ENCODE data around the gene RAB13. TPM values are rescaled to one million over a fixed set of nuclear protein-coding genes. Genes with fewer than 3 reads are reported as not detected.

RAB13 gene
- total and polyA plus RNA-seq, 2 of the 4 experiments (the other 2 are of a cell fraction): 42.3 to 249 TPM

DNA sequence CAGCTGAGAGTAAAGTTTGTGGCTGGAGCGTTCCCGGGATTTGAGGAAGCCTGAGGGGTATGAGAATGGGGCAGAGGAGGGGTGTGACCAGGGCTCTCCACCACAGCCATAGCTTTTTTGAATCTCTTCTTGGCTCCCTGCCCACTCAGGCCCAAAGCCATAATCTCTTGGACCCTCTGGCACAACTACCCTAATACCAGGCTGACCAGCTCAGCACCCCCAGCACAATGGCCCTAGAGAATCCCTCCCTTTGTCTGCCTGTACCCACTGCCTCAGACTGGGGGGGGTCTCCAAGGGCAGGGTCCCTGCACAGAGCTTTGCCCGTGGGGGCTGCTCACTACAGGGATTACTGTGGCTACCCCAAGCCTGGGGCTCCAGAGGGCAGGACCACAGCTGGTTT is 47.1 kb downstream of the RAB13 start:
- no peak overlapping the region for H2BK15ac ChIP-seq (ENCODE audit: low read depth, low read length)
- no CpG with 5 or more reads among the region's 3 CpGs for WGBS, 2 experiments (ENCODE audit: extremely low coverage in 2 of 2, insufficient read length in 1 of 2)
- H2AK9ac ChIP-seq (replicated peaks; ENCODE audit: low read depth, low read length, poor library complexity): peak overlapping the region; percentile 24
- no peak overlapping the region for H3K18ac ChIP-seq (ENCODE audit: low read depth, low read length)
- H2BK5ac ChIP-seq (ENCODE audit: low read depth, low read length, poor library complexity, severe bottlenecking): no peak overlapping the region
- no peak overlapping the region for H3K23ac ChIP-seq (ENCODE audit: low read depth, low read length)
- no peak overlapping the region for H2AK5ac ChIP-seq (ENCODE audit: low read depth, low read length)
- ChIA-PET POLR2A (ENCODE audit: unreplicated experiment) (no interaction called here), CTCF (interaction anchor here (0.6 kb wide), 1 partner anchor 10 kb away, joined by 3 read pairs; no protein-coding TSS in a partner anchor)
- ATAC-seq (ENCODE audit: low read depth) (no peak), DNase-seq (no peak)
- H3K4ac ChIP-seq (ENCODE audit: low read depth, low read length): no peak overlapping the region
- no peak overlapping the region for H2AFZ ChIP-seq (replicated peaks; ENCODE audit: low read length, poor library complexity)
- no peak overlapping the region for H4K91ac ChIP-seq (ENCODE audit: insufficient read depth, low read depth, low read length)
- H3K36me3 ChIP-seq (ENCODE audit: control insufficient read depth, insufficient read depth, low read length): peaks cover 71% of the 10 kb centered on the region
- in situ Hi-C loops (cut with MboI; ENCODE audit: low sequenced_read_pairs): no loop called here
- TF ChIP-seq, protein P1, sequence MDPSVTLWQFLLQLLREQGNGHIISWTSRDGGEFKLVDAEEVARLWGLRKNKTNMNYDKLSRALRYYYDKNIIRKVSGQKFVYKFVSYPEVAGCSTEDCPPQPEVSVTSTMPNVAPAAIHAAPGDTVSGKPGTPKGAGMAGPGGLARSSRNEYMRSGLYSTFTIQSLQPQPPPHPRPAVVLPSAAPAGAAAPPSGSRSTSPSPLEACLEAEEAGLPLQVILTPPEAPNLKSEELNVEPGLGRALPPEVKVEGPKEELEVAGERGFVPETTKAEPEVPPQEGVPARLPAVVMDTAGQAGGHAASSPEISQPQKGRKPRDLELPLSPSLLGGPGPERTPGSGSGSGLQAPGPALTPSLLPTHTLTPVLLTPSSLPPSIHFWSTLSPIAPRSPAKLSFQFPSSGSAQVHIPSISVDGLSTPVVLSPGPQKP (IDR thresholded peaks at IDR 0.05; ENCODE audit: borderline replicate concordance, low read depth, low read length): no peak
- TF ChIP-seq FOS (IDR thresholded peaks at IDR 0.05; ENCODE audit: low read depth, low read length) (no peak), RFX5 (IDR thresholded peaks at IDR 0.05; ENCODE audit: low read depth, low read length) (no peak), SMC3 (IDR thresholded peaks at IDR 0.05; ENCODE audit: low read depth, low read length) (no peak), CHD1 (IDR thresholded peaks at IDR 0.05; ENCODE audit: low read depth, low read length) (no peak), MAFK (IDR thresholded peaks at IDR 0.05; ENCODE audit: low read depth, low read length) (no peak), RAD21 (IDR thresholded peaks at IDR 0.05; ENCODE audit: low read length) (no peak), MAZ (IDR thresholded peaks at IDR 0.05; ENCODE audit: borderline replicate concordance, low read depth, low read length) (no peak), RCOR1 (IDR thresholded peaks at IDR 0.05; ENCODE audit: insufficient replicate concordance, low read length) (no peak)
- TF ChIP-seq, protein P2, sequence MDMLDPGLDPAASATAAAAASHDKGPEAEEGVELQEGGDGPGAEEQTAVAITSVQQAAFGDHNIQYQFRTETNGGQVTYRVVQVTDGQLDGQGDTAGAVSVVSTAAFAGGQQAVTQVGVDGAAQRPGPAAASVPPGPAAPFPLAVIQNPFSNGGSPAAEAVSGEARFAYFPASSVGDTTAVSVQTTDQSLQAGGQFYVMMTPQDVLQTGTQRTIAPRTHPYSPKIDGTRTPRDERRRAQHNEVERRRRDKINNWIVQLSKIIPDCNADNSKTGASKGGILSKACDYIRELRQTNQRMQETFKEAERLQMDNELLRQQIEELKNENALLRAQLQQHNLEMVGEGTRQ (IDR thresholded peaks at IDR 0.05; ENCODE audit: low read depth, low read length): no peak
- TF ChIP-seq, protein P3, sequence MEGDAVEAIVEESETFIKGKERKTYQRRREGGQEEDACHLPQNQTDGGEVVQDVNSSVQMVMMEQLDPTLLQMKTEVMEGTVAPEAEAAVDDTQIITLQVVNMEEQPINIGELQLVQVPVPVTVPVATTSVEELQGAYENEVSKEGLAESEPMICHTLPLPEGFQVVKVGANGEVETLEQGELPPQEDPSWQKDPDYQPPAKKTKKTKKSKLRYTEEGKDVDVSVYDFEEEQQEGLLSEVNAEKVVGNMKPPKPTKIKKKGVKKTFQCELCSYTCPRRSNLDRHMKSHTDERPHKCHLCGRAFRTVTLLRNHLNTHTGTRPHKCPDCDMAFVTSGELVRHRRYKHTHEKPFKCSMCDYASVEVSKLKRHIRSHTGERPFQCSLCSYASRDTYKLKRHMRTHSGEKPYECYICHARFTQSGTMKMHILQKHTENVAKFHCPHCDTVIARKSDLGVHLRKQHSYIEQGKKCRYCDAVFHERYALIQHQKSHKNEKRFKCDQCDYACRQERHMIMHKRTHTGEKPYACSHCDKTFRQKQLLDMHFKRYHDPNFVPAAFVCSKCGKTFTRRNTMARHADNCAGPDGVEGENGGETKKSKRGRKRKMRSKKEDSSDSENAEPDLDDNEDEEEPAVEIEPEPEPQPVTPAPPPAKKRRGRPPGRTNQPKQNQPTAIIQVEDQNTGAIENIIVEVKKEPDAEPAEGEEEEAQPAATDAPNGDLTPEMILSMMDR (conservative IDR thresholded peaks at IDR 0.05; ENCODE audit: low read depth, low read length): no peak
- H3K14ac ChIP-seq (replicated peaks; ENCODE audit: low read depth, low read length): no peak overlapping the region
- H2BK120ac ChIP-seq (ENCODE audit: low read depth, low read length): no peak overlapping the region
- dilution Hi-C loops (cut with HindIII; ENCODE audit: low sequenced_read_pairs, unreplicated experiment): no loop called here
- no peaks in the 10 kb centered on the region for H3K9me3 ChIP-seq (ENCODE audit: control insufficient read depth, insufficient read depth, low read length)
- H4K8ac ChIP-seq (ENCODE audit: low read depth in 2 of 2, low read length in 2 of 2): no peak overlapping the region
- intact Hi-C loops (cut with micrococcal nuclease): no loop called here
- H3K4me2 ChIP-seq (ENCODE audit: low read depth, low read length): no peak overlapping the region
- H3K56ac ChIP-seq (ENCODE audit: extremely low read depth, insufficient read depth, low read length): no peak overlapping the region
- H3K27ac ChIP-seq (ENCODE audit: insufficient read depth, low read length): no peak overlapping the region
- peaks cover 0 to 28% of the 10 kb centered on the region in 2 experiments; a peak in 2 of 4 replicates for H3K79me1 ChIP-seq (ENCODE audit: low read depth in 1 of 2, low read length in 2 of 2)
- H3K9ac ChIP-seq (ENCODE audit: low read depth, low read length): no peak overlapping the region
- no TSS peak for BruUV-seq (replicated peaks)
- no peak overlapping the region for H4K5ac ChIP-seq (ENCODE audit: low read depth, low read length)
- no peaks in the 10 kb centered on the region for H3K27me3 ChIP-seq (ENCODE audit: control insufficient read depth, insufficient read depth, low read length)
- H3K9me1 ChIP-seq (ENCODE audit: insufficient read depth, low read length): peaks cover 6% of the 10 kb centered on the region; the same call in 1 of the 2 replicates
- no peak overlapping the region for H2BK20ac ChIP-seq (ENCODE audit: low read depth, low read length)
- no peaks in the 10 kb centered on the region for H4K20me1 ChIP-seq (ENCODE audit: insufficient read depth, low read length)
- no peaks in the 10 kb centered on the region for H3K4me1 ChIP-seq (ENCODE audit: control insufficient read depth, insufficient read depth, low read length)
- H3K4me3 ChIP-seq (ENCODE audit: insufficient read depth, low read depth, low read length): no peak overlapping the region
